GM21381 (cell line): ENCODE measurements around the gene ACAP3.
"Not testable (repeated sequence)": the region's sequence is repeated elsewhere in the genome, so short reads cannot be mapped to it uniquely, and the experiment has no call there.

Experiments used
- ATAC-seq: cut with Tn5 transposase; IDR thresholded peaks from one replicate; pipeline ENCODE4 v1.9.1; 2021; ENCODE audit warnings: mild to moderate bottlenecking, moderate library complexity; ENCODE audit not compliant: unreplicated experiment

ACAP3 gene

GRCh38 chr1:1318131-1318652 lies 10.5 kb upstream of the ACAP3 start:
- ATAC-seq, result no peak

- no peak for ATAC-seq
Observed at GRCh38 chr1:1317420-1317819, 9.7 kb upstream of the ACAP3 start.

DNA sequence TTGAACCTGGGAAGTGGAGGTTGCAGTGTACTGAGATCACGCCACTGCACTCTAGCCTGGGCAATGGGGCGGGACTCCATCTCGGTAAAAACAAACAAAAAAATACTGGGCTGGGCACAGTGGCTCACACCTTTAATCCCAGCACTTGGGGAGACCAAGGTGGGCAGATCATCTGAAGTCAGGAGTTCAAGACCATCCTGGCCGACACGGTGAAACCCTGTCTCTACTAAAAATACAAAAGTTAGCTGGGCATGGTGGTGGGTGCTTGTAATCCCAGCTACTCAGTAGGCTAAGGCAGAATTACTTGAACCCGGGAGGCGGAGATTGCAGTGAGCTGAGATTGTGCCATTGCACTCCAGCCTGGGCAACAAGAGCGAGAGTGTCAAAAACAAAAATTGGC lies 8.5 kb upstream of the ACAP3 start:
- ATAC-seq, result not testable (repeated sequence)

DNA sequence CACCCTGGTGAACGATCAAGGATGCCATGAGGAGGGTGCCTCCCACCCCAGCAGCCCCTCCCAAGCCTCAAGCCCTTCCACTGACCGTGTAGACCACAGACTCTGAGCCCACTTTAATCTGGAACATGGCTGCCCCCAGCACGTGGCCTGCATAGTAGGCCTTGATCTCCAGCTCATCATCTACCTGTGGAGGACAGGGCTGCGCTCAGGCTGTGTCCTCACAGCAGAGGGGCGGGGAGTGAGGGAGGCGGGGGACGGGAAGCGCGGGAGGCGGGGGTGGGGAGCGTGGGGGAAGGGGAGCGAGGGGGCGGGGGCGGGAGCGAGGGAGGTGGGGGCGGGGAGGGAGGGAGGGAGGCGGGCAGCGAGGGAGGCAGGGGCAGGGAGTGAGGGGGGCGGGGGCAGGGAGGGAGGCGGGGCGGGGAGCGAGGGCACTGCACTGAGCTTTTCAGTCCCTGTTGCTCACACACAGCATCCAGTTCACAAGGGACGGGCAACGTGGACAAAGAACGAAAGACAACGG lies 7.8 kb upstream of the ACAP3 start:
- no peak for ATAC-seq

- ATAC-seq, result no peak
Observed at GRCh38 chr1:1314678-1315335, 7.1 kb upstream of the ACAP3 start.

- no peak for ATAC-seq
Observed at GRCh38 chr1:1314237-1314586, 6.5 kb upstream of the ACAP3 start.

GRCh38 chr1:1313500-1314236 lies 5.9 kb upstream of the ACAP3 start:
- no peak for ATAC-seq

DNA sequence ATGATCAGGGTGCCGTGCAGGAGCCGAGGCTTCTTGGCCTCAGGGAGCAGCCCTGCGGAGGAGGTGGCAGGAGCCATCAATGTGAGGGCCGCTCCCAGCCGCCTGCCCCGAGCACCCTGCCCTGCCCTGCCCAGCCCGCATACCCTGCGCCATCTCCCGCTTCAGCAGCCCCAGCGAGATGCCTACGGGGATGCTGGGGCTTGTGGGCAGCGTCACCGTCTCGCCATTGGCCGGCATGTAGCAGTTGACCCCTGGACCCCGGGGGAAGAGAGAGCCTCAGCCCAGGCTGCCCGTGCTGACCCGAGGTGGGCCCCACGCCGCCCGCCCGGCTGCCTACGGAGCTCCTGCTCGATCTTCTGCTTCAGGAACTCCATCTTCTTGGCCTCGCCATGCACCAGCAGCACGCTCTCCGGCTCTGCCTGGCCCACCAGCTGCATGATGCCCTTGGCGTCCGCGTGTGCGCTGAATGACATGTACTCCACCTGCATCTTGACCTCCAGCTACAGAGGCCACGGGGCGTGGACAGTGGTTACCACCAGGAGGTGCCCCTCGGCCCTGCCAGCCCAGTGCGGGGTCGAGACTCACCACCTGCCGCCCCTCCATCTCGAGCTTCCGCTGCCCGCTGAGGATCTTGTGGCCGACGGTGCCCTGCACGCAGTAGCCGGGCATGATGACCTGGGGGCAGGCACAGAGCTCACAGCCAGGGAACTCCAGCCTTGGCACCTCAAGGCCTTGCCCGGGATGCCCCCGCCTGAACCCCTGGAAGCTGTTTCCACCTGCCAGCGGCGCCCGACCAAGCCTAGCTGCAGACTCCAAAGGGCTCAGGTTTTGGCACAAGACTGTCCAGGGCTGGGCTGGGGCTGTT lies 5.0 kb upstream of the ACAP3 start:
- no peak for ATAC-seq

DNA sequence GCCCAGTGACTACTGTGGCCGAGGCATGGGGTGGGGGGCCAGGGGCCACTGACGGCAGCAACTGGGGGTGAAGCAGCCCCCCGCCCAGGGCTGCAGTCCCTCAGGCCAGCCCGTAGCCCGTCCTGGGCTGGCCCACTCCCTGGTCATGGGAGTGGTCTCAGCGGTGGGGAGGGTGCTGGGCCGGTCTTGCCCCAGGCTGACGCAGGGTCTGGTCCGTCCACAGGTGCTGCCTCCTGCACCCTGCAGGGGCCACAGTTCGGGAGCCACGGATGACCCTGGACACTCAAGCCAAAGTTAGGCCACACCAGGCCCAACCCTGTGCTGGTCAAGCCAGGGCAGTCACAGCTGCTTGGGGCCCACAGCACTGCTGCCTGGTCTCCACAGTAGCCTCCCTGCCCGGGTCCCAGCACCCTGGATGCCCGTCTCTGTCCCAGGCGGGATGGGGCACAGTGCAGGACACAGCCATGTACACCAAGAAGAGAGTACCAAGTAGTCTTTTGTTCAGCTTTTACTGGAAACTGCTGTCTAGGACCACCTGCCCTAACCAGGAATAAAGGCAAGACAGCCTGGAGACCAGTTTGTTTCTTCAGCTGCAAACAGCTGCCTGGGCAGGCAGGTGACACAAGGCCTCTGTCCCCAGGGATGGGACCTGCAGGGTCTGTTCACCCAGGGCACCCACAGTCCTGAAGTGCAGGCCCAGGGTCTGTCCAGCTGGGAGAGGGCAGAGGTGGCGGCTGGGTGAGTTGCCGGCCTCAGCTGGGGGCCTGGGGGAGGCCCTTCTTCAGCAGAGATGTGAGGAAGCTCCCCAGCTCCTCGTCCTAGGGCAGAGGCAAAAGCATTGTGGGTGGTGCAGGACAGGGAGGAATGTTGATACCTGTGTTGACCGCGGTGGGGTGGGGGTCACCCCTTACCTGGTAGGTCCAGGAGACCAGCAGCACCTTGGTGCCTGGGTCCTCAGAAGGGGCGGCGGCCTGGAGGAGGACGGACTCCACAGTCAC lies 3.7 kb upstream of the ACAP3 start:
- no peak for ATAC-seq

DNA sequence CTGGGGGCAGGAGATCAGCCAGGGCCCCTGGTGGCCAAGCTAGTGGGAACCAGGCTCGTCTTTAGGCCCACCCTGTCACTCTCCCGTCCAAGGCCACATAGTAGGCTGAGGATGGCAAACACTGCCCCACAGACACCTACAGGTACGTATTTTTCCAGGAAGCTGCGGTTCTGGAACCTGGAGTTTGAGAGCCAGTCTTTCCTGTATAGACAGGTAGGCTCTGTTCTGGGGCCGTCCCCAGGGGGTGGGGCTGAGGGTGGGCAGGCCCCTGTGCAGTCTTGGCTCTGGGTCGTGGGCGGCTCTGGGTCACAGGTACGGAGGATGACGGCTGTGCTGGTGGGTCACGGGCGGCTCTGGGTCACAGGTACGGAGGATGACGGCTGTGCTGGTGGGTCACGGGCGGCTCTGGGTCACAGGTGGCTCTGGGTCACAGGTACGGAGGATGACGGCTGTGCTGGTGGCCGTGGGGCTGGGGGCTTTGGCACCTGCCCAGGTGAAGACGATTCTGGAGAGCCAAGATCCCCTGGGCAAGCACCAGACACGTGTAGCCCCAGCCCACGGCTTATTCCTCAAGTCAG lies 2.8 kb upstream of the ACAP3 start:
- no peak for ATAC-seq

GRCh38 chr1:1310109-1310385 lies 2.3 kb upstream of the ACAP3 start:
- ATAC-seq, result no peak

DNA sequence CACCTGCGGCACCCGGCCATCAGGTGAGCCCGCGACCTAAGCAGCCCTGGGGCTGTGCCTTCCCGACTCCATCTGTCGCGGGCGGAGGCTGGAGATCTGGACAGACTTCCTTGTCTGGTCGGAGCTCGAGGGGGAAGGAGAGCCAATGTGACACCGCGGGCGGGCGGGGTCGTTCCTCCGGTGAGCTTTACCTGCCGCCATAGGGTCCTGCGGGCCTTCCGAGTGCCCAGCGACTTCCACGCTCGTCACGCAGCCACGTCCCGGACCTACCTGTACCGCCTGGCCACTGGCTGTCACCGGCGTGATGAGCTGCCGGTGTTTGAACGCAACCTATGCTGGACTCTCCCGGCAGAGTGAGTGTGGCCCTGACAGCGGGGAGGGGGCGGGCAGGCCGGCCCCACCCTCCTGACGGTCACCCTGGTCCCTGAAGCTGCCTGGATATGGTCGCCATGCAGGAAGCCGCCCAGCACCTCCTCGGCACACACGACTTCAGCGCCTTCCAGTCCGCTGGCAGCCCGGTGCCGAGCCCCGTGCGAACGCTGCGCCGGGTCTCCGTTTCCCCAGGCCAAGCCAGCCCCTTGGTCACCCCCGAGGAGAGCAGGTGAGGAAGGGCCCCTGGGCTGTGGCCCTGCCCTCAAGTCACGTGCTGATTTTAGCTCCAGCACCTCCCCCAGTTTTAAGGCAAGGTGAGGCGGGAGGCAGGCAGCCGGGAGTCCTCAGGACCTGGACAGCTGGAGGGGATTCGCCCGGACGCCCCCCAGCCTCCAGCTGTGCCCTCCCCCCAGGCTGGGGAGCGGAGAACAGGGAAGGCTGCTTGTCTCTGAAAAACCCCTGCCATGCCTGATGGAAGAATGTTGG lies 1.8 kb upstream of the ACAP3 start:
- no peak for ATAC-seq

DNA sequence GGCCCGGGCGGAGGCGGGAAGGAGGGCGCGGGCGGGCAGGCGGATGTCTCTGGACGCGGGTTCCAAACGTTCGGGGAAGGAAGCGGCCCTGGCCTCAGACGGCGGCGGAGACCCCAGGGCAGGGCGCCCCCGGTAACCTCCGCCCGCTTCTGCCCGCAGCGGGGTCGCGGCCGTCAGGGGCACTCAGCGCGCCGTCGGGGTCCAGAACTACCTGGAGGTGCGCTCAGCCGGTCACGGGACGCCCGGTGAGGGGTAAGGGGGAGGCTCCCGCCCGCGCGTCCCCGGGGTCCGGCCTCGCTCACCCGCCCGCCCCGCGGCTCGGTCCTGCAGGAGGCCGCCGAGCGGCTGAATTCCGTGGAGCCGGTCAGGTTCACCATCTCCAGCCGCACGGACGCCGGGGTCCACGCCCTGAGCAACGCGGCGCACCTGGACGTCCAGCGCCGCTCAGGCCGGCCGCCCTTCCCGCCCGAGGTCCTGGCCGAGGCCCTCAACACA lies 1.1 kb upstream of the ACAP3 start:
- ATAC-seq, result no peak

DNA sequence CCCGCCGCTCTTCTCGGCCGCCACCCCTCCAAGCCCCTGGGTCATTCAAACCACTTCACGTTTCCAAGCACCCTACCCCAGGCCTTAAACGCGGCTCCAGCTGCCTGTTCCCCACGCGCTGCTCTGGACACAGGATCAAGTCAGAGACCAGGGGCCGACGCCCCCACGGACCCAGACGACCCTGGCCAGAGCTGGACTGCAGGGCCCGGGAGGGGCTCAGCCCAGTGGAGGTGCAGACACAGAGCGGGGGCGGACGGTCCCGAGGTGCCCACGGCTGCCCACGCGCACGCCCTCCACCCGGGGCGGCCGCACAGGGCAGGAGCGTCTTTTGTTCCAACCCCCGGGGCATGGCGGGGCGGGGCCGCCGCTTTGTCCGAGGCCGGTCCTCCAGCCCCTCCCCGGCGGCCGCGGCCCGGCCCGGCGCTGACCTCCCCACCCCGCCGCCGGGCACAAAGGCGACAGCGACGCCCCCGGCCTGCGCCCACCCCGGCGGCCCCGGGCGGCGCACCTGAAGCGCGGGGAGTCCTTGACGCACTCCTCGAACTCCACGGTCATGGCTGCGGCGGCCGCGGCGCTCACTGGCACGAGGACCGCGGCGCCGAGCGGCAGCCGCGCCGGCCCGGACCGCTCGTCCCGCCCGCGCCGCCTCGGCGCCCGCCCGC lies 338 bp downstream of the ACAP3 start:
- peak; percentile 1 for ATAC-seq

DNA sequence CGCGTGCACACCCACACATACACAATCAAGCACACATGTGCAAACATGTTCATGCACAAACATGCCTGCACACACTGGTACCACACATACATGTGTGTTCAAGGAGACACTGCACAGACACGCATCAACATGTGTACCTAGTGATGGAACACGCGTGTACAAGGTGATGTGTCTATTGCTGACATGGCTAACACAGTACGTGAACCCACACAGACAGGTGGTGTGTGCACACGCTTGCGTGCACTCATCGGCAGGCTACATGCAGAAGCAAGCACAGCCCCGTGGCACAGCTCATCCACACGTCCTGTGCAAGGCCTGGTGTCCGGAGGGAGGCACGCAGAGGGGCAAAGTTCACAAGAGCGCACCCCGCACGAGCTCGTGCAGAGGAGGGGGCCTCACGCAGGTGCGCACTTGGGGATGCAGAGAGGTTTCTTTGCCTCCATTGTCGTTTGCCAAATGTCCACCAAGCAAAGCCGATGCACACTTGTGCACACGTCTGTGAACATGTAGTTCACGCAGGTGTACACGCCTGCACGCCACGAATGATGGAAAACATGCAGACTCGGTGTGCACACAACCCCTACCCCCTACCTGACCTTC lies 969 bp downstream of the ACAP3 start:
- no peak for ATAC-seq

- ATAC-seq, result no peak
Observed at GRCh38 chr1:1306070-1306660, 1.6 kb downstream of the ACAP3 start.

DNA sequence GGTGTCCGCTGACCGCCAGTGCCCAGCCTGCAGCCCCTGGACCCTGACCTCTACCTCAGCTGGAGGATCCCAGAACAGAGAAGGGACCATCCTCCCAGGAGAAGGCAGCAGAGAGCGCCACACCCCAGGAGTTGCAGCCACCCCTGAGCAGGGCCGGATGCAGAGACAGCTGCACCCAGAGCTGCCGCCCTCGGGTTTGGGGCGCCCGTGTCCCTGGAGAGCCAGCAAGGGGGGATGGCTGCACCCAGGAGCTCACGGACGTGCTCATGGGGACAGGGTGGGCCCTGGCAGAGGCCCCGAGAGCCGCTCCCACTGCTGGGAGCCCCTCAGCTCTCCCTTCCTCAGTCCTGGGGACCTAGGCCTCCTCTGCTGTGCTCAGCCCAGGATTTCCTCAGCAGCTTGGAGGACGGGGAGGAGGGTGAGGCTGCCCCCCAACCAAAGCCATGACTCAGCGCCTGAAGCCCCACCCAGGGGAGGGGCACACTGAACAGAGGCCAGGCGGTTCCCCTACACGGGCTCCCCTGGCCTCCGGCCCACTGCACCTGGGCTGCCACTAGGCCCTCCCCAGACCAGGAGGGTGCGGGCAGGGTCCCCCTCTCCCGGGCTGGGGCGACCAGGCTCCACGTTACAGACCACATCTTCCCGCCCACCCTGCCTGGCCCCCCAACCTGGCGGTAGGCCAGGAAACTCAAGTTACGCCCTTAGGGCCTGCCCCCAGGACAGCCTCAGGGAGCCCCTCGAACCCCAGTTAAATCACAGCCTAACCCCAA lies 2.2 kb downstream of the ACAP3 start:
- no peak for ATAC-seq
